Right lung (tissue), 5 donors: Measurements from ENCODE around the gene ANK3. TPM values are rescaled to one million over a fixed set of nuclear protein-coding genes. Genes with fewer than 3 reads are reported as not detected.

ENCODE experiments used
- DNase-seq, 2 donors: peaks; one replicate each; pipeline ENCODE4 v3.0.0-alpha.2; 2013
- polyA plus RNA-seq, 5 donors: library from polyadenylated mRNA; unstranded; fragments of 120-200 nt; gene quantifications; one replicate each; pipeline versions ENCODE4 v1.2.1 to v1.2.3, GENCODE V29; 2013; ENCODE audit warnings: inconsistent platforms in 1 of 5, low replicate concordance in 1 of 5; ENCODE audit not compliant: insufficient read length in 5 of 5, insufficient read depth in 1 of 5

Gene ANK3
- polyA plus RNA-seq, 5 donors: 18.1 to 35.4 (median 30.9) TPM

- DNase-seq: peak in 1 of 2 donors; percentile 13
These were observed 398.0 kb downstream of the ANK3 start for GRCh38 chr10:59991661-59992060.

GRCh38 chr10:59991117-59991516 lies 398.6 kb downstream of the ANK3 start:
- DNase-seq: no peak

GRCh38 chr10:59985639-59986038 lies 404.0 kb downstream of the ANK3 start:
- DNase-seq: no peak

- DNase-seq: no peak
These were observed 405.3 kb downstream of the ANK3 start for GRCh38 chr10:59984415-59984814.

- no peak for DNase-seq
These were observed 409.3 kb downstream of the ANK3 start for GRCh38 chr10:59980356-59980755.

GRCh38 chr10:59977486-59977885 lies 412.2 kb downstream of the ANK3 start:
- DNase-seq: no peak

GRCh38 chr10:59976909-59977308 lies 412.8 kb downstream of the ANK3 start:
- DNase-seq: no peak
